Smooth muscle cell (in vitro differentiated cells): ENCODE data around the gene HTRA1. TPM values are rescaled to one million over a fixed set of nuclear protein-coding genes. Genes with fewer than 3 reads are reported as not detected.

ENCODE experiments used
- DNase-seq: peaks from one replicate; lab custom pipeline; 2025; ENCODE audit not compliant: unreplicated experiment; lab: John Stamatoyannopoulos, UW
- H2AFZ ChIP-seq: fragments of 200-600 bp; sonication (generic); 2 replicates; pipeline ENCODE4 v1.6.0; 2016; ENCODE audit warnings: antibody characterized with exemption, low read depth, mild to moderate bottlenecking
- H3F3A ChIP-seq: fragments of 200-600 bp; sonication (generic); 2 replicates; pipeline ENCODE4 v1.6.0; 2017; ENCODE audit warnings: antibody characterized with exemption, low read depth
- H3K27ac ChIP-seq: fragments of 200-600 bp; sonication (generic); 2 replicates; pipeline ENCODE4 v1.5.1; 2016; ENCODE audit warnings: low read depth, mild to moderate bottlenecking
- H3K27me3 ChIP-seq: fragments of 200-600 bp; sonication (generic); 2 replicates; pipeline ENCODE4 v1.6.1; 2016; ENCODE audit warnings: low read depth, mild to moderate bottlenecking
- H3K36me3 ChIP-seq: fragments of 200-600 bp; sonication (generic); 2 replicates; pipeline ENCODE4 v1.5.1; 2016; ENCODE audit warnings: low read depth
- H3K4me1 ChIP-seq: fragments of 200-600 bp; sonication (generic); 2 replicates; pipeline ENCODE4 v1.5.1; 2016; ENCODE audit warnings: low read depth
- H3K4me2 ChIP-seq: fragments of 200-600 bp; sonication (generic); 2 replicates; pipeline ENCODE4 v1.6.0; 2016; ENCODE audit warnings: mild to moderate bottlenecking
- H3K4me3 ChIP-seq: fragments of 200-600 bp; sonication (generic); 2 replicates; pipeline ENCODE4 v1.5.1; 2016; ENCODE audit warnings: mild to moderate bottlenecking
- H3K79me2 ChIP-seq: fragments of 200-600 bp; sonication (generic); 2 replicates; pipeline ENCODE4 v1.6.0; 2016; ENCODE audit warnings: low read depth, mild to moderate bottlenecking
- H3K9ac ChIP-seq: fragments of 200-600 bp; sonication (generic); 2 replicates; pipeline ENCODE4 v1.6.0; 2016; ENCODE audit warnings: low read depth
- H3K9me3 ChIP-seq: fragments of 200-600 bp; sonication (generic); replicated peaks from 2 replicates; pipeline ENCODE4 v1.5.1; 2016; ENCODE audit warnings: low read depth
- H4K20me1 ChIP-seq: fragments of 200-600 bp; sonication (generic); 2 replicates; pipeline ENCODE4 v1.6.0; 2016; ENCODE audit warnings: low read depth
- WGBS: methylation state at CpG from one replicate; pipeline ENCODE4 v1.1.7; 2016; ENCODE audit warnings: low lambda C conversion rate; 5-methylcytosine and 5-hydroxymethylcytosine counted together
- polyA plus RNA-seq: library from polyadenylated mRNA; unstranded; fragments of >200 nt; fragmentation: Nextera tagmentation; extraction: Ambion mirVana; gene quantifications from 2 replicates; pipeline ENCODE4 v1.2.1, GENCODE V29; 2016
- total RNA-seq: library from RNA; depleted of rRNA; stranded (reverse); fragments of >200 nt; gene quantifications from 2 replicates; pipeline ENCODE4 v1.2.3, GENCODE V29; 2014
- TF ChIP-seq, protein P1 (sequence below): fragments of 200-600 bp; sonication (generic); IDR thresholded peaks from 2 replicates; pipeline ENCODE4 v1.5.1; 2017; ENCODE audit warnings: borderline replicate concordance, mild to moderate bottlenecking, antibody characterized with exemption; ENCODE audit not compliant: insufficient read depth, poor library complexity, severe bottlenecking

Gene HTRA1
- total and polyA plus RNA-seq, 2 experiments from 2014 or later, result 175 to 257 TPM

DNA sequence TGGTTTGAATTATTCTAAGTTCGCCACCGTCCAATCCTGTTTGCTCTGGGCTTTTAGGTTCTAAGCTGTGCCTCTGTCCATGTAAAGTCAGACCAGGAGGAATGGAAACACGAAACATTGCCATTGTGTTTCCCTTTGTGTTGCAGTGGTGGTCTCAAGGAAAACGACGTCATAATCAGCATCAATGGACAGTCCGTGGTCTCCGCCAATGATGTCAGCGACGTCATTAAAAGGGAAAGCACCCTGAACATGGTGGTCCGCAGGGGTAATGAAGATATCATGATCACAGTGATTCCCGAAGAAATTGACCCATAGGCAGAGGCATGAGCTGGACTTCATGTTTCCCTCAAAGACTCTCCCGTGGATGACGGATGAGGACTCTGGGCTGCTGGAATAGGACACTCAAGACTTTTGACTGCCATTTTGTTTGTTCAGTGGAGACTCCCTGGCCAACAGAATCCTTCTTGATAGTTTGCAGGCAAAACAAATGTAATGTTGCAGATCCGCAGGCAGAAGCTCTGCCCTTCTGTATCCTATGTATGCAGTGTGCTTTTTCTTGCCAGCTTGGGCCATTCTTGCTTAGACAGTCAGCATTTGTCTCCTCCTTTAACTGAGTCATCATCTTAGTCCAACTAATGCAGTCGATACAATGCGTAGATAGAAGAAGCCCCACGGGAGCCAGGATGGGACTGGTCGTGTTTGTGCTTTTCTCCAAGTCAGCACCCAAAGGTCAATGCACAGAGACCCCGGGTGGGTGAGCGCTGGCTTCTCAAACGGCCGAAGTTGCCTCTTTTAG is 52.9 kb downstream of the HTRA1 start:
- Histone ChIP-seq H3K79me2 (no peaks in the 10 kb centered on the region), H3K4me2 (no peak overlapping the region), H3K27me3 (no peaks in the 10 kb centered on the region), H3K4me1 (no peaks in the 10 kb centered on the region), H2AFZ (no peak overlapping the region), H3F3A (no peaks in the 10 kb centered on the region), H3K36me3 (no peaks in the 10 kb centered on the region), H3K27ac (no peak overlapping the region), H4K20me1 (no peaks in the 10 kb centered on the region), H3K9me3 (no peaks in the 10 kb centered on the region), H3K9ac (no peak overlapping the region), H3K4me3 (no peak overlapping the region)
- DNase-seq, result no peak
- TF ChIP-seq, protein P1, sequence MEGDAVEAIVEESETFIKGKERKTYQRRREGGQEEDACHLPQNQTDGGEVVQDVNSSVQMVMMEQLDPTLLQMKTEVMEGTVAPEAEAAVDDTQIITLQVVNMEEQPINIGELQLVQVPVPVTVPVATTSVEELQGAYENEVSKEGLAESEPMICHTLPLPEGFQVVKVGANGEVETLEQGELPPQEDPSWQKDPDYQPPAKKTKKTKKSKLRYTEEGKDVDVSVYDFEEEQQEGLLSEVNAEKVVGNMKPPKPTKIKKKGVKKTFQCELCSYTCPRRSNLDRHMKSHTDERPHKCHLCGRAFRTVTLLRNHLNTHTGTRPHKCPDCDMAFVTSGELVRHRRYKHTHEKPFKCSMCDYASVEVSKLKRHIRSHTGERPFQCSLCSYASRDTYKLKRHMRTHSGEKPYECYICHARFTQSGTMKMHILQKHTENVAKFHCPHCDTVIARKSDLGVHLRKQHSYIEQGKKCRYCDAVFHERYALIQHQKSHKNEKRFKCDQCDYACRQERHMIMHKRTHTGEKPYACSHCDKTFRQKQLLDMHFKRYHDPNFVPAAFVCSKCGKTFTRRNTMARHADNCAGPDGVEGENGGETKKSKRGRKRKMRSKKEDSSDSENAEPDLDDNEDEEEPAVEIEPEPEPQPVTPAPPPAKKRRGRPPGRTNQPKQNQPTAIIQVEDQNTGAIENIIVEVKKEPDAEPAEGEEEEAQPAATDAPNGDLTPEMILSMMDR, result no peak
- 91% methylated on average over 22 of the region's 22 CpGs for WGBS

DNA sequence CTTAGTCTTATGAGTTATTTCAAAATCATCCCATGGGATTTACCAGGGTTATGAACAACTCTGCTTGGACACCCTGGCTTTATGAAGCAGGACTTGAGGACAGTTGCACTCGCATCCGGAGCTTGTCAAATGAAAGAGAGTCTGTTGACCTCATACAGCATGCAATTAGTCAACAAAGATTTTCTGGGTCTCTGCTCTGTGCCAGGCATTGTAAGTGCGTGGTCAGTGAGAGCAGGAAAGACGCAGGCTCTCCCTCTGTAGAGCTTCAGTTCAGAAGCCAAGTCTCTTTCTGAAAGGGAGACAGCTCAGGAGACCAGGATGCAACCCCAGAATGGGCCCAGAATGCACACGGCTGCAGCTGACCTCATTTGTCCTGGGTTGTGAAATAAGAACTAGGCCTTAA is 53.7 kb downstream of the HTRA1 start:
- H3F3A ChIP-seq, result no peaks in the 10 kb centered on the region
- no peaks in the 10 kb centered on the region for H3K27me3 ChIP-seq
- H3K9ac ChIP-seq, result no peak overlapping the region
- H4K20me1 ChIP-seq, result no peaks in the 10 kb centered on the region
- TF ChIP-seq, protein P1, result no peak
- no peaks in the 10 kb centered on the region for H3K4me1 ChIP-seq
- no peaks in the 10 kb centered on the region for H3K79me2 ChIP-seq
- no peak overlapping the region for H3K27ac ChIP-seq
- H3K36me3 ChIP-seq, result no peaks in the 10 kb centered on the region
- no peak overlapping the region for H2AFZ ChIP-seq
- 89% methylated on average over 5 of the region's 5 CpGs for WGBS
- no peak for DNase-seq
- no peak overlapping the region for H3K4me3 ChIP-seq
- H3K4me2 ChIP-seq, result no peak overlapping the region
- no peaks in the 10 kb centered on the region for H3K9me3 ChIP-seq

DNA sequence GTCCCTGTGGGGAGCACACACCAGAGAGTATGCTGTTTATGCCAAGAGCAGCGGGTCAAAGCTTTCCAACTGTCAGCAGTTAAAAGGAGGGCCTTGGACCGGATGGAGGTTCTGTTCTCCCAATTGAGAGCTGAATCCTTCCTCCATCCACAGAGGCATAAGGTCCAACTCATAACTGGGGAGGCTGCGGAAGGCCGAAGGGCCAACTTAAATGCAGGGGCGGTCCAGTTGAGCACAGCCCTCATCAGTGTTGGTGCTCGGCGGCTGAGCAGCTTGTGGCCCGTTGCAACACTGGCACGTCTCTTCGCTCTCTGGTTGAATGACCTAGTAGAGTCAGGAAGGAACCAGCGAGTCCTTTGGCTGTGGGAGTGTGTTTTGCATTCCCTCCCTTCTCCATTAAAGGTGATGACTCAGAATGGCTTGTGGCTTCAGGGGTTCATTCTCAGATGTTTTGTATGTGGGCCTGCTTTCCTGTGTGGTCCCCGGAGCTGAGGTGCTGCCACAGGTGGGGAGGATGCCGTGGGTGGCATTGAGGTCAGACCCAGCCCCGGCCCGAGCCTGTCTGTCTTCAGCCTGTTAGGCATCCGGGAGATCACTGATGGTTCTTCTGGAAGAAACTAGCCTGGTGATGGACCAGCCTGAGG is 54.4 kb downstream of the HTRA1 start:
- Histone ChIP-seq H4K20me1 (no peaks in the 10 kb centered on the region), H2AFZ (no peak overlapping the region), H3K4me1 (no peaks in the 10 kb centered on the region), H3K9ac (no peak overlapping the region), H3K9me3 (no peaks in the 10 kb centered on the region), H3K27ac (no peak overlapping the region), H3K36me3 (no peaks in the 10 kb centered on the region), H3K79me2 (no peaks in the 10 kb centered on the region), H3F3A (no peaks in the 10 kb centered on the region), H3K4me3 (no peak overlapping the region), H3K4me2 (no peak overlapping the region), H3K27me3 (no peaks in the 10 kb centered on the region)
- DNase-seq, result no peak
- TF ChIP-seq, protein P1, result no peak
- WGBS, result 81% methylated on average over 16 of the region's 16 CpGs
